ENCODE data around the gene FNDC1.
"Not testable (repeated sequence)": the region's sequence is repeated elsewhere in the genome, so short reads cannot be mapped to it uniquely, and the experiment has no call there.

FNDC1 gene

GRCh38 chr6:159169193-159169555, at the start of gene FNDC1:
Gene FNDC1, plus strand, starts transcription at chr6:159169400. Its CDS starts 197 bp downstream, at chr6:159169597.
- no peak within 1 kb of the TSS for H3K4me3 ChIP-seq (ENCODE audit: low read depth, low read length)
- TF ChIP-seq CTCF (IDR thresholded peaks at IDR 0.05; ENCODE audit: borderline replicate concordance, insufficient read depth, low read depth, low read length) = peak; percentile 59

- H3K4me3 ChIP-seq (ENCODE audit: low read depth, low read length) = no peak overlapping the region
- no peak for TF ChIP-seq CTCF (IDR thresholded peaks at IDR 0.05; ENCODE audit: borderline replicate concordance, insufficient read depth, low read depth, low read length)
Observed at GRCh38 chr6:159119791-159120190, 49.4 kb upstream of the FNDC1 start.

- no peak for TF ChIP-seq CTCF (IDR thresholded peaks at IDR 0.05; ENCODE audit: borderline replicate concordance, insufficient read depth, low read depth, low read length)
- H3K4me3 ChIP-seq (ENCODE audit: low read depth, low read length) = no peak overlapping the region
Observed at GRCh38 chr6:159121486-159121885, 47.7 kb upstream of the FNDC1 start.

- no peak overlapping the region for H3K4me3 ChIP-seq (ENCODE audit: low read depth, low read length)
- TF ChIP-seq CTCF (IDR thresholded peaks at IDR 0.05; ENCODE audit: borderline replicate concordance, insufficient read depth, low read depth, low read length) = no peak
Observed at GRCh38 chr6:159122453-159122852, 46.7 kb upstream of the FNDC1 start.

- not testable (repeated sequence) for H3K4me3 ChIP-seq (ENCODE audit: low read depth, low read length)
Observed at GRCh38 chr6:159123831-159124230, 45.4 kb upstream of the FNDC1 start.

- no peak overlapping the region for H3K4me3 ChIP-seq (ENCODE audit: low read depth, low read length)
- no peak for TF ChIP-seq CTCF (IDR thresholded peaks at IDR 0.05; ENCODE audit: borderline replicate concordance, insufficient read depth, low read depth, low read length)
Observed at GRCh38 chr6:159125014-159125609, 44.1 kb upstream of the FNDC1 start.

GRCh38 chr6:159125951-159126352, 43.2 kb upstream of the FNDC1 start:
- no peak overlapping the region for H3K4me3 ChIP-seq (ENCODE audit: low read depth, low read length)
- TF ChIP-seq CTCF (IDR thresholded peaks at IDR 0.05; ENCODE audit: borderline replicate concordance, insufficient read depth, low read depth, low read length) = no peak

- no peak overlapping the region for H3K4me3 ChIP-seq (ENCODE audit: low read depth, low read length)
- no peak for TF ChIP-seq CTCF (IDR thresholded peaks at IDR 0.05; ENCODE audit: borderline replicate concordance, insufficient read depth, low read depth, low read length)
Observed at GRCh38 chr6:159126590-159126989, 42.6 kb upstream of the FNDC1 start.
